GM23248 (cell line): ENCODE measurements around the gene IL1RAPL1. TPM values are rescaled to one million over a fixed set of nuclear protein-coding genes. Genes with fewer than 3 reads are reported as not detected.

Experiments
- DNase-seq: peaks from one replicate; pipeline ENCODE4 v3.0.0-alpha.2; 2015
- H2AFZ ChIP-seq: fragments of 200-600 bp; sonication (generic); 2 replicates; pipeline ENCODE4 v1.6.1; 2016; ENCODE audit warnings: antibody characterized with exemption
- H3F3A ChIP-seq: fragments of 200-600 bp; sonication (generic); 2 replicates; pipeline ENCODE4 v1.6.1; 2016; ENCODE audit warnings: mild to moderate bottlenecking, antibody characterized with exemption, mixed run types; ENCODE audit not compliant: insufficient read depth
- H3K27ac ChIP-seq: fragments of 200-600 bp; sonication (generic); 2 replicates; pipeline ENCODE4 v1.5.1; 2016; ENCODE audit warnings: mild to moderate bottlenecking
- H3K27me3 ChIP-seq: fragments of 200-600 bp; sonication (generic); replicated peaks from 2 replicates; pipeline ENCODE4 v1.6.1; 2016; ENCODE audit warnings: mild to moderate bottlenecking; ENCODE audit not compliant: insufficient read depth
- H3K36me3 ChIP-seq: fragments of 200-600 bp; sonication (generic); 2 replicates; pipeline ENCODE4 v1.6.1; 2016; ENCODE audit warnings: low read depth, mild to moderate bottlenecking
- H3K4me1 ChIP-seq: fragments of 200-600 bp; sonication (generic); 2 replicates; pipeline ENCODE4 v1.6.1; 2016; ENCODE audit warnings: mild to moderate bottlenecking; ENCODE audit not compliant: insufficient read depth
- H3K4me2 ChIP-seq: fragments of 200-600 bp; sonication (generic); one replicate; pipeline ENCODE4 v1.6.1; 2016; ENCODE audit warnings: mild to moderate bottlenecking; ENCODE audit not compliant: unreplicated experiment
- H3K4me3 ChIP-seq: fragments of 200-600 bp; sonication (generic); 2 replicates; pipeline ENCODE4 v1.5.1; 2016; ENCODE audit warnings: mild to moderate bottlenecking
- H3K79me2 ChIP-seq: fragments of 200-600 bp; sonication (generic); 2 replicates; pipeline ENCODE4 v1.6.1; 2016; ENCODE audit warnings: mild to moderate bottlenecking; ENCODE audit not compliant: insufficient read depth
- H3K9ac ChIP-seq: fragments of 200-600 bp; sonication (generic); 2 replicates; pipeline ENCODE4 v1.6.1; 2016; ENCODE audit warnings: mild to moderate bottlenecking
- H3K9me2 ChIP-seq: fragments of 200-600 bp; sonication (generic); 2 replicates; pipeline ENCODE4 v1.6.1; 2016; ENCODE audit warnings: mixed run types, mild to moderate bottlenecking, moderate library complexity; ENCODE audit not compliant: insufficient read depth
- H3K9me3 ChIP-seq: fragments of 200-600 bp; sonication (generic); one replicate; pipeline ENCODE4 v1.6.1; 2017; ENCODE audit warnings: low read depth
- H4K20me1 ChIP-seq: fragments of 200-600 bp; sonication (generic); 2 replicates; pipeline ENCODE4 v1.6.0; 2016; ENCODE audit not compliant: insufficient read depth
- EZH2 ChIP-seq: fragments of 200-600 bp; sonication (generic); IDR thresholded peaks from 2 replicates; pipeline ENCODE4 v1.6.1; 2018; ENCODE audit warnings: antibody characterized with exemption, mild to moderate bottlenecking; ENCODE audit not compliant: insufficient read depth, poor library complexity, severe bottlenecking
- EZH2phosphoT487 ChIP-seq: fragments of 200-600 bp; sonication (generic); IDR thresholded peaks from 2 replicates; pipeline ENCODE4 v1.6.1; 2018; ENCODE audit warnings: antibody characterized with exemption, moderate library complexity, mild to moderate bottlenecking, low read depth; ENCODE audit not compliant: insufficient read depth
- WGBS, 2 experiments: methylation state at CpG; one replicate each; pipeline ENCODE4 v1.1.6; 2015 to 2017; ENCODE audit warnings: low lambda C conversion rate in 2 of 2, low coverage in 1 of 2; ENCODE audit errors: missing lambda C conversion rate in 2 of 2; 5-methylcytosine and 5-hydroxymethylcytosine counted together
- in situ Hi-C: fragments of 300-500 bp; cut with MboI; formaldehyde crosslinking; loops from 2 replicates; pipeline ENCODE4 v1.15.0; 2020
- polyA plus RNA-seq: library from polyadenylated mRNA; unstranded; fragments of >200 nt; fragmentation: Nextera tagmentation; extraction: Ambion mirVana; gene quantifications from 2 replicates; pipeline ENCODE4 v1.2.1, GENCODE V29; 2016
- total RNA-seq: library from RNA; depleted of rRNA; stranded (reverse); fragments of >200 nt; shearing (Covaris generic); gene quantifications from 2 replicates; pipeline ENCODE4 v1.2.3, GENCODE V29; 2014

IL1RAPL1 gene
- total and polyA plus RNA-seq, 2 experiments from 2014 or later = not detected

- in situ Hi-C loops = no loop called here
- Histone ChIP-seq H3K27me3 (no peaks in the 10 kb centered on the region), H3K9me2 (no peaks in the 10 kb centered on the region), H4K20me1 (no peaks in the 10 kb centered on the region), H3K79me2 (no peaks in the 10 kb centered on the region), H3K9me3 (no peaks in the 10 kb centered on the region), H3K4me3 (no peak overlapping the region), H3K27ac (no peak overlapping the region), H3F3A (no peaks in the 10 kb centered on the region), H3K4me1 (no peaks in the 10 kb centered on the region), H2AFZ (no peak overlapping the region), H3K9ac (no peak overlapping the region), H3K36me3 (no peaks in the 10 kb centered on the region), H3K4me2 (no peak overlapping the region)
- 9 to 10% methylated on average over 1 of the region's 1 CpG for WGBS, 2 experiments
- no peak for TF ChIP-seq EZH2phosphoT487
- no peak for TF ChIP-seq EZH2
- no peak for DNase-seq
Observed at GRCh38 chrX:28693101-28693500, 105.9 kb downstream of the IL1RAPL1 start.

- H2AFZ ChIP-seq = no peak overlapping the region
- no peak overlapping the region for H3K9ac ChIP-seq
- DNase-seq = no peak
- no peak overlapping the region for H3K4me2 ChIP-seq
- no peaks in the 10 kb centered on the region for H3K27me3 ChIP-seq
- H3K9me3 ChIP-seq = no peaks in the 10 kb centered on the region
- H3K27ac ChIP-seq = no peak overlapping the region
- in situ Hi-C loops = no loop called here
- no peaks in the 10 kb centered on the region for H3F3A ChIP-seq
- no peaks in the 10 kb centered on the region for H3K4me1 ChIP-seq
- no peaks in the 10 kb centered on the region for H3K79me2 ChIP-seq
- no peaks in the 10 kb centered on the region for H4K20me1 ChIP-seq
- H3K36me3 ChIP-seq = no peaks in the 10 kb centered on the region
- no peaks in the 10 kb centered on the region for H3K9me2 ChIP-seq
- TF ChIP-seq EZH2 (no peak), EZH2phosphoT487 (no peak)
- no peak overlapping the region for H3K4me3 ChIP-seq
Observed at GRCh38 chrX:28697732-28698131, 110.5 kb downstream of the IL1RAPL1 start.

DNA sequence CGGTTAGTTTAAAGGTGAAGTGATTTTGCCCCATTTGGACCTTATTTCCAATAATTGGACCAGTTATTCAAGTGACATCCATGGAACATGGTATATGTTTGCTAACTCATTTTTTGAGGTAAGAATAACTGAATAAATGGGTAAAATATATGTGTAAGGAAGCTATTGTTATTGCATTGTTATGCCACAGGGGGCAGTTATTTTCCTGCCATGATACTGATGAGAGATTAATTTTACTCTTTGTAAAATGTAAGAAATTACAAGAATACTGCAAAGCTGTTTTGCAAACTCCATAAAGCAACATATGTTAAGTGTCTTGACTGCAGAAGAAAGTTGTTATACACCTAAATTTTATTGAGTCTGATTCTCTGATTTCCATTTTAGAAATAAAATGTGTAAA, 114.0 kb downstream of the IL1RAPL1 start:
- Histone ChIP-seq H4K20me1 (no peaks in the 10 kb centered on the region), H3K36me3 (no peaks in the 10 kb centered on the region), H3K9me3 (no peaks in the 10 kb centered on the region), H3K4me1 (no peaks in the 10 kb centered on the region), H3K79me2 (no peaks in the 10 kb centered on the region), H3K9ac (no peak overlapping the region), H3K9me2 (no peaks in the 10 kb centered on the region), H3K4me3 (no peak overlapping the region), H3K27ac (no peak overlapping the region), H3F3A (no peaks in the 10 kb centered on the region), H2AFZ (no peak overlapping the region), H3K4me2 (no peak overlapping the region), H3K27me3 (no peaks in the 10 kb centered on the region)
- in situ Hi-C loops = no loop called here
- TF ChIP-seq EZH2 (no peak), EZH2phosphoT487 (no peak)
- DNase-seq = no peak
- WGBS, 2 experiments = 30 to 52% methylated on average over 1 of the region's 1 CpG

GRCh38 chrX:28706964-28707363, 119.7 kb downstream of the IL1RAPL1 start:
- TF ChIP-seq EZH2phosphoT487 = no peak
- TF ChIP-seq EZH2 = no peak
- H3K36me3 ChIP-seq = no peaks in the 10 kb centered on the region
- H3K27ac ChIP-seq = no peak overlapping the region
- no peak for DNase-seq
- H3K4me2 ChIP-seq = no peak overlapping the region
- H3K9me2 ChIP-seq = no peaks in the 10 kb centered on the region
- H3K4me1 ChIP-seq = no peaks in the 10 kb centered on the region
- H3K79me2 ChIP-seq = no peaks in the 10 kb centered on the region
- no peaks in the 10 kb centered on the region for H4K20me1 ChIP-seq
- in situ Hi-C loops = no loop called here
- WGBS, 2 experiments = 31 to 48% methylated on average over 4 of the region's 4 CpGs
- H3K4me3 ChIP-seq = no peak overlapping the region
- no peaks in the 10 kb centered on the region for H3K9me3 ChIP-seq
- no peaks in the 10 kb centered on the region for H3F3A ChIP-seq
- no peak overlapping the region for H3K9ac ChIP-seq
- no peak overlapping the region for H2AFZ ChIP-seq
- H3K27me3 ChIP-seq = no peaks in the 10 kb centered on the region

DNA sequence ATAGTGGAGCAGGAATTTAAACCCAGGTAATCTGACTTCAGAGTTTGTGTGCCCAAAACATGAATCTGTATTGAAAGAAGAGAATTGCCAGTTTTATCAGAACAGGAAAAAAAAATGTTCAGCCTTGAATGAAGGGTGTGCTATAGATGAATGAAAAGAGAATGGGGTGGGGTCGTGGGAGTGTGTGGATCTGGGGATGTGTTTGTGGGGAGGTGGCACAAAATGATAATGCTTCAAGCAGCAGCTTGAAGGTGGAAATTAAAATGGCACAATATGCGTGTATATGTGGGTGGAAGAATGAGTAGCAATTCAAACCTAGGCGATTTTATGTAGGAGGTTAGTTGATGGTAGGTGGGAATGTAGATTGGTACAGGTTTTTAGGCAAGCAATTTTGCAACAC, 122.2 kb downstream of the IL1RAPL1 start:
- 21 to 29% methylated on average over 3 of the region's 3 CpGs for WGBS, 2 experiments
- H3K9me3 ChIP-seq = no peaks in the 10 kb centered on the region
- H2AFZ ChIP-seq = no peak overlapping the region
- DNase-seq = no peak
- H3K9ac ChIP-seq = no peak overlapping the region
- TF ChIP-seq EZH2phosphoT487 (no peak), EZH2 (no peak)
- H3K27me3 ChIP-seq = no peaks in the 10 kb centered on the region
- no peak overlapping the region for H3K4me3 ChIP-seq
- no peak overlapping the region for H3K4me2 ChIP-seq
- H4K20me1 ChIP-seq = no peaks in the 10 kb centered on the region
- H3K9me2 ChIP-seq = no peaks in the 10 kb centered on the region
- H3F3A ChIP-seq = no peaks in the 10 kb centered on the region
- no peaks in the 10 kb centered on the region for H3K4me1 ChIP-seq
- no peaks in the 10 kb centered on the region for H3K79me2 ChIP-seq
- H3K36me3 ChIP-seq = no peaks in the 10 kb centered on the region
- H3K27ac ChIP-seq = no peak overlapping the region
- in situ Hi-C loops = no loop called here
